HG02610 (cell line): ENCODE measurements around the gene RAI2.

Experiments used
- ATAC-seq: cut with Tn5 transposase; IDR thresholded peaks from one replicate; pipeline ENCODE4 v1.9.1; 2021; ENCODE audit warnings: mild to moderate bottlenecking, moderate library complexity; ENCODE audit not compliant: unreplicated experiment

Gene RAI2

GRCh38 chrX:17830211-17830610, 30.9 kb downstream of the RAI2 start:
- no peak for ATAC-seq

- no peak for ATAC-seq
Measured at GRCh38 chrX:17829566-17829965, 31.5 kb downstream of the RAI2 start.

GRCh38 chrX:17828171-17828570, 32.9 kb downstream of the RAI2 start:
- no peak for ATAC-seq

GRCh38 chrX:17826609-17827496, 34.2 kb downstream of the RAI2 start:
- no peak for ATAC-seq

GRCh38 chrX:17824980-17825379, 36.1 kb downstream of the RAI2 start:
- ATAC-seq = no peak

- ATAC-seq = no peak
Measured at GRCh38 chrX:17822351-17822750, 38.7 kb downstream of the RAI2 start.

- ATAC-seq = no peak
Measured at GRCh38 chrX:17820100-17820499, 41.0 kb downstream of the RAI2 start.

GRCh38 chrX:17818726-17819125, 42.4 kb downstream of the RAI2 start:
- ATAC-seq = no peak

GRCh38 chrX:17817251-17817650, 43.8 kb downstream of the RAI2 start:
- ATAC-seq = no peak

GRCh38 chrX:17814557-17814956, 46.5 kb downstream of the RAI2 start:
- no peak for ATAC-seq

- no peak for ATAC-seq
Measured at GRCh38 chrX:17814059-17814458, 47.0 kb downstream of the RAI2 start.

GRCh38 chrX:17813277-17813676, 47.8 kb downstream of the RAI2 start:
- ATAC-seq = no peak

GRCh38 chrX:17812763-17813162, 48.3 kb downstream of the RAI2 start:
- ATAC-seq = no peak

GRCh38 chrX:17809984-17810383, 51.1 kb downstream of the RAI2 start:
- ATAC-seq = no peak

GRCh38 chrX:17809273-17809672, 51.8 kb downstream of the RAI2 start:
- ATAC-seq = no peak

GRCh38 chrX:17805120-17805519, 56.0 kb downstream of the RAI2 start:
- no peak for ATAC-seq

GRCh38 chrX:17803449-17803848, 57.6 kb downstream of the RAI2 start:
- no peak for ATAC-seq

- ATAC-seq = no peak
Measured at GRCh38 chrX:17802756-17803155, 58.3 kb downstream of the RAI2 start.

GRCh38 chrX:17801431-17801830, 59.7 kb downstream of the RAI2 start:
- no peak for ATAC-seq

- ATAC-seq = no peak
Measured at GRCh38 chrX:17798921-17799320, 62.2 kb downstream of the RAI2 start.

- ATAC-seq = no peak
Measured at GRCh38 chrX:17792826-17793225, 68.3 kb downstream of the RAI2 start.

- ATAC-seq = no peak
Measured at GRCh38 chrX:17788956-17789562, 72.0 kb downstream of the RAI2 start.
